Esophagus squamous epithelium (tissue), 4 donors: Measurements from ENCODE around the gene SEMA4D.

Experiments
- CTCF ChIP-seq, 6 experiments: fragments of 450-650 bp in 4 of 6; fragments of 200-600 bp in 2 of 6; sonication (generic) in 2 of 6; IDR thresholded peaks; one replicate each; pipeline ENCODE4 v1.5.1; 2016 to 2019; ENCODE audit warnings: antibody characterized with exemption in 6 of 6, mild to moderate bottlenecking in 4 of 6, moderate library complexity in 4 of 6
- POLR2A ChIP-seq, 4 donors: fragments of 450-650 bp; IDR thresholded peaks; one replicate each; pipeline ENCODE4 v1.6.1; 2017; ENCODE audit warnings: antibody characterized with exemption in 4 of 4, mild to moderate bottlenecking in 4 of 4, moderate library complexity in 3 of 4

- TF ChIP-seq CTCF (IDR thresholded peaks at IDR 0.05) (no peak), POLR2A (IDR thresholded peaks at IDR 0.05) (no peak)
Observed at GRCh38 chr9:89312222-89312571, 185.7 kb downstream of the SEMA4D start.
